Heart left ventricle (tissue), 13 donors: Measurements from ENCODE around the gene ATP2B2.

Source experiments
- POLR2A ChIP-seq, 2 donors: fragments of 450-650 bp; IDR thresholded peaks; one replicate each; pipeline ENCODE4 v1.6.1; 2017; ENCODE audit warnings: antibody characterized with exemption in 2 of 2, mild to moderate bottlenecking in 2 of 2, moderate library complexity in 2 of 2
- TF ChIP-seq, protein P1 (sequence below), 12 donors: fragments of 200-600 bp; sonication (generic) in 4 of 12; IDR thresholded peaks; one replicate each; pipeline versions ENCODE4 v1.5.0 to v1.8.0; 2018 to 2022; ENCODE audit warnings: antibody characterized with exemption in 12 of 12, mild to moderate bottlenecking in 5 of 12
- donor health status: ischemic (EF 13 %, LVEDD 7.1; RV severe dilation, severe dysfunction).
- donor health status: DM: no; HTN: yes; CAD: no.
- donor health status: DM: no; HTN: no; CAD: no.
- donor health status: ischemic (EF 25% LVEDD 6.9; RV normal size, moderate dysfunction).
- donor health status: ischemic (EF 25% LVEDD 5.7; RV mildly dilated, moderate dysfunction).
- donor health status: ischemic (EF 35%, LVEDD 5.7; RV mildly dilated, moderate dysfunction).
- donor health status: nonischemic (EF 11% LVEDD 7.7; RV severe dilation, severe dysfunction).
- donor health status: DM: yes; HTN: yes; CAD: no.
- donor health status: PGD.
- donor health status: ischemic (EF 29% LVEDD 5.4; RV normal size, mild dysfunction).
- donor health status: nonischemic (EF 23%, LVEDD 6.1; RV moderate dilation, normal function).

DNA sequence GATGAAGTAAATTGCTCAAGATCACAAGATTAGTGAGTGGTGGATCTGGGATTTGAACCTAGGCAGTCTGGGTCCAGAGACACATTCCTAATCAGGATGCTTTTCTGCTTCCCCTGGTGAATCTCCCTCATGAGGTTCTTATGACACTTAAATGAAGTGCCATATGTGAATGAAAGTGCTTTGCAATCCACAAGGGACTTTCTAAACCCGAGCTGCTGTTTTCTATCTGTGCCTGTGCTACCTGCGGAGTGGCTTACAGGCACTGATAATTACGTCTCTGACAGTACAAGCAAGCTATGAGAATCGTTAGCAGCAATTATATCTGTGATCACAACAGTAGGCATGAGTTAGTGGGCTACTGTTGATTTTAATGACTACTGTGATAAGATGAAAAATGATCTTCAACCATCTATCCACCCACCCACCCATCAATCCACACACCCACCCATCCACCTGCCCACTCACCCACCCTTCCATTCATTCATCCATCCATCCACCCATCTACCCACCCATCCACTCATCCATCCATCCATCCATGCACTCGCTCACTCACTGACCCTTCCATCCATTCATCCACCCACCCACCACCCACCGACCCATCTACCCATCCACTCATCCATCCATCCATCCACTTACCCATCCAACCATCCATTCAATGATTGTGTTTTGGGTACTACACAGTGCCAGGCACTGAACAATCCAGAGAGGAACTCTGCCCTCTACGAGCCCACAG lies 51.8 kb downstream of the ATP2B2 start:
- TF ChIP-seq, protein P1, sequence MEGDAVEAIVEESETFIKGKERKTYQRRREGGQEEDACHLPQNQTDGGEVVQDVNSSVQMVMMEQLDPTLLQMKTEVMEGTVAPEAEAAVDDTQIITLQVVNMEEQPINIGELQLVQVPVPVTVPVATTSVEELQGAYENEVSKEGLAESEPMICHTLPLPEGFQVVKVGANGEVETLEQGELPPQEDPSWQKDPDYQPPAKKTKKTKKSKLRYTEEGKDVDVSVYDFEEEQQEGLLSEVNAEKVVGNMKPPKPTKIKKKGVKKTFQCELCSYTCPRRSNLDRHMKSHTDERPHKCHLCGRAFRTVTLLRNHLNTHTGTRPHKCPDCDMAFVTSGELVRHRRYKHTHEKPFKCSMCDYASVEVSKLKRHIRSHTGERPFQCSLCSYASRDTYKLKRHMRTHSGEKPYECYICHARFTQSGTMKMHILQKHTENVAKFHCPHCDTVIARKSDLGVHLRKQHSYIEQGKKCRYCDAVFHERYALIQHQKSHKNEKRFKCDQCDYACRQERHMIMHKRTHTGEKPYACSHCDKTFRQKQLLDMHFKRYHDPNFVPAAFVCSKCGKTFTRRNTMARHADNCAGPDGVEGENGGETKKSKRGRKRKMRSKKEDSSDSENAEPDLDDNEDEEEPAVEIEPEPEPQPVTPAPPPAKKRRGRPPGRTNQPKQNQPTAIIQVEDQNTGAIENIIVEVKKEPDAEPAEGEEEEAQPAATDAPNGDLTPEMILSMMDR (IDR thresholded peaks at IDR 0.05): no peak
- TF ChIP-seq POLR2A (IDR thresholded peaks at IDR 0.05): no peak
